Uterus (tissue), 2 donors: ENCODE data around the gene ATM.

Source experiments
- CTCF ChIP-seq, 4 experiments: fragments of 200-600 bp in 2 of 4; fragments of 450-650 bp in 2 of 4; sonication (generic) in 2 of 4; IDR thresholded peaks; one replicate each; pipeline ENCODE4 v1.5.1; 2016 to 2019; ENCODE audit warnings: antibody characterized with exemption in 4 of 4, mild to moderate bottlenecking in 2 of 4, moderate library complexity in 1 of 4
- POLR2A ChIP-seq, 2 donors: fragments of 450-650 bp; IDR thresholded peaks; one replicate each; pipeline ENCODE4 v1.6.1; 2016; ENCODE audit warnings: antibody characterized with exemption in 2 of 2, mild to moderate bottlenecking in 1 of 2, moderate library complexity in 1 of 2

GRCh38 chr11:108338750-108339149 lies 115.9 kb downstream of the ATM start:
- TF ChIP-seq CTCF (IDR thresholded peaks at IDR 0.05) (no peak), POLR2A (IDR thresholded peaks at IDR 0.05) (no peak)
